ENCODE data around the gene SPEM3. TPM values are rescaled to one million over a fixed set of nuclear protein-coding genes. Genes with fewer than 3 reads are reported as not detected.
"Not testable (repeated sequence)": the region's sequence is repeated elsewhere in the genome, so short reads cannot be mapped to it uniquely, and the experiment has no call there.

The SPEM3 gene
- total RNA-seq, 1 experiment from 2014 or later, result not detected

DNA sequence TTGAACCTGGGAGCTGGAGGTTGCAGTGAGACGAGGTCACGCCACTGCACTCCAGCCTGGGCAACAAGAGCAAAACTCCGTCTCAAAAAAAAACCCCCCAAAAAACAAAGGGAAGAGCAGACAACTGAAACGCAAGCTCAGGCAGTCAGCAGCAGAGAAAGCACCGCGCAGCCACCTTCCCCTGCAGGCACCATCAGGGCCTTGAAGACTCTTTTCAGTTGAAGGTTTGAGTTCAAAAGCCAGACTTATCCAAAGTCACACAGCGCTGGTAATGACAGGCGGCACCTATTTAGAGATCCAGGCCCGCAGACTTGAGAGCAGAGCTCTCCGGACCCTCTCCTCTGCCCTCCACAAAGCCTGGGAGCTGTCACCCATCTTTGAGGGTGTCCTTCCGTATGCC lies 39.6 kb downstream of the SPEM3 start:
- DNase-seq (ENCODE audit: extremely low read depth, low read depth), result no peak

DNA sequence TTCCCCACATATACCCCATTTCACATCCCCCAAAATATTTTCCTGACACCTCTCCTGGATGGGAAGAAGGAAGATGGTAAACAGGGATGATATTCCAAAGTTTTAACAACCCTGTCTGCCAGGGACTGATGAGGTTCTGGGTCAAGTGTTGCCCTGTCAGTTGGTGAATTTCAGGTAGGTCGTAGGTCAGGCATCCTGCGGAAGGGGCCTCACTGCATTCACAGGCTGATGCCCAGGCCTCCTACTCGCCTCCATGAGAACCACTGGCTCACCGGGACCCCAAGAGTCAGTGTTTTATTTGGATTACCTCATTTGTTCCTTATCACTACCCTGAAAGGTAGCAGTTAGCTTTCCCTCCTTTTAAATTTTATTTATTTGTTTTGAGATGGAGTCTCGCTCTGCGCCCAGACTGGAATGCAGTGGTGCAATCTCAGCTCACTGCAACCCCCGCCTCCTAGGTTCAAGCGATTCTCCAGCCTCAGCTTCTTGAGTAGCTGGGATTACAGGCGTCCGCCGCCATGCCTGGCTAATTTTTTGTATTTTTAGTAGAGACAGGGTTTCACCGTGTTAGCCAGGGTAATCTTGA lies 40.2 kb downstream of the SPEM3 start:
- DNase-seq (ENCODE audit: extremely low read depth, low read depth), result no peak

DNA sequence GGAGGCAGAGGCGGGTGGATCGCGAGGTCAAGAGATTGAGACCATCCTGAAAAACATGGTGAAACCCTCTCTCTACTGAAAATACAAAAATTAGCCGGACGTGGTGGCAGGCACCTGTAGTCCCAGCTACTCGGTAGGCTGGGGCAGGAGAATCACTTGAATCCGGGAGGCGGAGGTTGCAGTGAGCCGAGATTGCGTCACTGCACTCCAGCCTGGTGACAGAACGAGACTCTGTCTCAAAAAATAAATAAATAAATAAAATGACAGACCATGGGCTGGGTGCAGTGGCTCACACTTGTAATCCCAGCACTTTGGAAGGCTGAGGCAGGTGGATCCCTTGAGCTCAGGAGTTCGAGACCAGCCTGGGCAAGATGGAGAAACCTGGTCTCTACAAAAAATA lies 41.2 kb downstream of the SPEM3 start:
- not testable (repeated sequence) for DNase-seq (ENCODE audit: extremely low read depth, low read depth)

DNA sequence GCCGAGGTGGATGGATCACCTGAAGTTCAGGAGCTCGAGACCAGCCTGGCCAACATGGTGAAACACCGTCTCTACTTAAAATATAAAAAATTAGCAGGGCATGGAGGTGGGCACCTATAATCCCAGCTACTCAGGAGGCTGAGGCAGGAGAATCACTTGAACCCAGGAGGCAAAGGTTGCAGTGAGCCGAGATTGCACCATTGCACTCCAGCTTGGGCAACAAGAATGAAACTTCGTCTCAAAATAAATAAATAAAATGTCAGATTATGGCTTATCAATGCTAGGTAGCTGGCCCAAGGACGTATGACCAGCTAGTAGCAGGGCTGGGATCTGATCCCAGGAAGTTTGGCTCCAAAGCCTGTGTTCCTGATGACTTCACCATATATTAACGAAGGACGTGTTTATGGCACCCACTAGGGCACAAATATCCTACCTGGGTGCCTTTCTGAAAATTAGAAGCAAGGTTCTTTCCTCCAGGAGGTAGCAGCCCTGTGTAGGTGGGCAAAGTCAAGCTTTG lies 41.9 kb downstream of the SPEM3 start:
- not testable (repeated sequence) for DNase-seq (ENCODE audit: extremely low read depth, low read depth)

DNA sequence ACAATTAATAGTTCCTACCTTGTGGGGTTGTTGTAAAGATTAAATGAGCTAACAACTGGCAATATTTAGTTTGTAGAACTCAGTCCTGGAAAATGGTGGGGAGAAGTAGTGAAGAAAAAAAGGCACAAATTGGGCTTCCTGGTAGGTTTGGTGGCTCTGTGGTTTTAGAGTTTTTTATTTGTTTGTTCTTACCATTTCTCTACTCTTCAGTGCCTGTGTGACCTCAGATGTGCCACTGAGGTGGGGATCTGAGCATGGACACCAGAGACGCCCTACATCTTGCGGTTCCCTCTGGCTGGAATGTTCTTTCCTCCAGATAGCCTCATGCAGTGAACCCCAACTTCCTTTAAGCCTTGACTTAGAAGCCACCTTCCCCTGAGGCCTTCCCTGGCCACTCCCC lies 43.1 kb downstream of the SPEM3 start:
- no peak for DNase-seq (ENCODE audit: extremely low read depth, low read depth)

DNA sequence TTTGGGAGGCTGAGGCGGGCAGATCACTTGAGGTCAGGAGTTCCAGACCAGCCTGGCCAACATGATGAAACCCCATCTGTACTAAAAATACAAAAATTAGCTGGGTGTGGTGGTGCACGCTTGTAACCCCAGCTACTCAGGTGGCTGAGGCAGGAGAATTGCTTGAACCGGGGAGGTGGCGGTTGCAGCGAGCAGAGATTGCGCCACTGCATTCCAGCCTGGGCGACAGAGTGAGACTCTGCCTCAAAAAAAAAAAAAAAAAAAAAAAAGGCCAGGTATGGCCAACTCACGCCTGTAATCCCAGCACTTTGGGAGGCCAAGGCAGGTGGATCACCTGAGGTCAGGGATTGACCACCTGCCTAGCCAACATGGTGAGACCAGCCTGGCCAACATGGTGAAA lies 46.1 kb downstream of the SPEM3 start:
- not testable (repeated sequence) for DNase-seq (ENCODE audit: extremely low read depth, low read depth)

DNA sequence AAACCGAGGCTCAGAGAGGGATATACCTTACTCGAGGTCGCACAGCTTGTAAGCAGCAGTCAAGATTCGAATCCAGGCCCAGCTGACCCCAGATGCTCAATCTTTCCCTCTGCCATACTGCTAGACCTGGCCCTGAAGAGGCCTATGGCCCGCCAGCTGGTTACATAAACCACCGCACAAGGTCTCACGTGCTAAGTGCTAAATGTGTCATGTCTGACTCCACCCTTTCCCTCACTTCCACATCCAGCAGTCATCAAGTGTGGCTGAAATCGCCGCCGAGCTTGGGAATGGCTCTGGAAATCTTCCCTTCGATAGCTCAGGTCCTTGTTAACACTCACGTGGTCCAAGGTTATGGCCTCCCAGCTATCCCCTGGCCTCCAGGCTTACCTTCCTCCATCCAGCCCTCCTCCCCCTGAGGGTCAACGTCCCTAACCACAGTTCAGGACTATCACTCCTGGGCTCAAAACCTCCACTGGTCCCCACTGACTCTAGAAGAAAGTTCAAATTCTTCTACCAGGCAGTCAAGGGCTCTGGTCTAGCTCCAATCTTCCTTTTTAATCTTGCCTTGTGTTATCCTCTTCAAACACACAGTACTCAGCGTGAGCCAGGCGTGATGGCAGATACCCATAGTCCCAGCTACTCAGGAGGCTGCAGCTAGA lies 47.2 kb downstream of the SPEM3 start:
- DNase-seq (ENCODE audit: extremely low read depth, low read depth), result no peak

DNA sequence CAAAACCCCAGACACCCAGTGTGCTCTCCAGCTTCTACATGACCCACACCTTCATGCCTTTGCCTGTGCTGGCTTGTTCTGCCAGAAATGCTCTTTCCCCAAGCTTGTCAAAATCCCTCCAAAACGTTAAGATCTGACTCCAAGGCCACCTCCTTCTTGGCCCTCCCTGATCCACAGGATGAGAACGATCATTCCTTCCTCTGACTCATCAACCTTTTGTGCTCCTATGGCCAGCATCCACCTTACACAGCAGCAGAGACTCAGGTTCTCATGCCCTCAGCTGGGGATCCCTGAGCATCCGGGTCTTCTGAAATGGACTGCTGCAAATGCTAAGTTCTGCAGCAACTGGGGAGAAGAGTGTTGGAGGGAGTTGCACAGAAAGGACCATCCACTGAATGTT lies 47.8 kb downstream of the SPEM3 start:
- DNase-seq (ENCODE audit: extremely low read depth, low read depth), result no peak

DNA sequence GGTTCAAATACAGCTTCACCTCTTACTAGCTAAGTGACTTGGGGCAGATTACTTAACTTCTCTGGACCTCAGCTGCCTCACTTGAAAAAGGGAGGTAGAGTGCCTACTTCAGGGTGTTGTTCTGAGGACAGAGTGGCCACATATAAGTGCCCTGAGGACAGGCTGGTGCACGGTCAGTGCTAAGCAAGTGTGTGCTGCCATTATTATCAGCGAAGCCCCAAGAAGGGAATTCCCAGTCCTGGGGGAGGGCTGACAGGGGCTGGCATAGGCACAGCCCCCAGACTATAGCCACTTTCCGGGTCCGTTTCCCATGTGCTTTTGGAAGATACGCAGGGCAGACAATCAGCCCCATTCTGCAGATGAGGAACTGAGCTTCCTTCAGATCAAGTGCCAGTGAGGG lies 48.3 kb downstream of the SPEM3 start:
- no peak for DNase-seq (ENCODE audit: extremely low read depth, low read depth)

DNA sequence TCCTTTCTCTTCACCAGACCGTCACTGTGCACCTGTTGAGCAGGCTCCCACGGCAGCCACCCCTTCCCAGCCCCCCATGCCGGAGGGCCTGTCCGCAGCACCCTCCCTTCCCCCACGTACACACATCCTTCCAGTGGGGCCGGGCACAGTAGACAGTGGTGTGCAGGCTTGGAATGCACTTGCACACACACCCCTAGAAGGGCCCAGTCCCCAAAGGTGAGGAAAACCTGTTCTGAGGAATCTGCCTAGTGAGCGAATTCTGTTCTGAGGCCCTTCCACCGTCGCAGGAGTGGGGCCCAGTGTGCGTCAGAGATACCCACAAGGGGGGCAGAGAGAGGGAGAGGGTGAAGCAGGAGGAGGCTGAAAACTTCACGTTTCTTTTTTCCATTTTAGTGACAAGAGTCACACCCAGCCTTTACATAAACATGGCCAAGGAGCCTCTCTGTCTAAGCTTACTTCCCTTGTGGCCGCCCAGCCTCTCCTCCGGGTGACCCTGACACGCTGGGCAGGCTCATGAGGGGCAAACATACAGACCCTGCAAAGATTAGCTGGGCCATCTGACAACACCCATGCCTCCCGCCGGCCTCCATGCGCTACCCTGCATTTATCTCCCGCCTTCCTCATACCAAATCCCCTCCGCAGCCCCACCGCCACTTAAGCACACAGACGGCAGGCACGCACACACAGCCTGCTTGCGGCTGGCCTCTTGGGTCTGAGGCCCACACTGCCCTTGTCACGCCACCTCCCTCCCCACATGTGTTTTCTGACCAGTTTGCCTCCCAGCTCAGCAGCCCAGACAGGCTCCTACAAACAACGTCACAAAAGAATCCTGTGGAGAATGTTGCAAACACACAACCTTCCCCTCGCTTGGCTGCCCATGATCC lies 49.0 kb downstream of the SPEM3 start:
- DNase-seq (ENCODE audit: extremely low read depth, low read depth), result no peak

DNA sequence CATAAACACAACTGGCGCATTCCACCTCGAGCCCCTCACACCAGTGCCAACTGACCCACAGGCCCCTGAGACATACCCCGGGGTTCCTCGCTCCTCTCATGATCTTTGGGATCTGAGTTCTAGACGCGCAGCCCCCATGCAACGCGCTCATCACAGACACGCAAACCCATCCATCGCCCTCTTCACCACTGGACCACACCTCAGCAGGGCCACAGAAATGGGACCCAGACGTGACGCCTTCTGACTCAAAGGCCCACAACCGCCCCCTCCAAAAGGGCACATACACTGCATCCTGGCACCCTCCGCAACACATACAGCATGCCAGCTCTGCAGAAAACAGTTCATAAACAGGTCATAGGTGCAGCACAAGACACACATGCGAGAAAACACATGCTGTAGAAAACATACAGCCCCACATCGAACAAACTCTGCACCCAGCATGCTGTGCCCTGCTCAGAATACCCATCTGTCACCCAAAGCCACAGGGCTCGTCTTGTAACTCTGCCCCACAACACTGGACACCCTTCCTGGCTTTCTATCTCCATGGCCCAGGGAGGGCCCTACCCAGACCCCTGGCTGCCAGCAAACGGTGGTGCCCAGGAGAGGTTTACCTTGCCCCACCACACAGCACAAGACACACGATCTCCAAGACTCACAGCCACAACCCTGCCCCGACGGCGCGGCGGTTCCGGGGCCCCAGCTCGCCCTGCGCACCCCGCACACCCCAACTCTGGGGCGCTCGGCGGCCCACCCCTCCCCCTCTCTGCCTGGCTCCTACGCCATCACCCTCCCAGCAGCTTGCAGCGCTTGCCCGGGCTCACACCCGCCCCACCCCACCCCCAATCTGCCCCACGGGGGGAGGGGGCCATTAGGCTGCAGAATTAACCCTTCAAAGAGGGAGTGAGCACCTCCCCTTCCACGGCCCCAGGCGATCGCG lies 49.9 kb downstream of the SPEM3 start:
- no peak for DNase-seq (ENCODE audit: extremely low read depth, low read depth)

DNA sequence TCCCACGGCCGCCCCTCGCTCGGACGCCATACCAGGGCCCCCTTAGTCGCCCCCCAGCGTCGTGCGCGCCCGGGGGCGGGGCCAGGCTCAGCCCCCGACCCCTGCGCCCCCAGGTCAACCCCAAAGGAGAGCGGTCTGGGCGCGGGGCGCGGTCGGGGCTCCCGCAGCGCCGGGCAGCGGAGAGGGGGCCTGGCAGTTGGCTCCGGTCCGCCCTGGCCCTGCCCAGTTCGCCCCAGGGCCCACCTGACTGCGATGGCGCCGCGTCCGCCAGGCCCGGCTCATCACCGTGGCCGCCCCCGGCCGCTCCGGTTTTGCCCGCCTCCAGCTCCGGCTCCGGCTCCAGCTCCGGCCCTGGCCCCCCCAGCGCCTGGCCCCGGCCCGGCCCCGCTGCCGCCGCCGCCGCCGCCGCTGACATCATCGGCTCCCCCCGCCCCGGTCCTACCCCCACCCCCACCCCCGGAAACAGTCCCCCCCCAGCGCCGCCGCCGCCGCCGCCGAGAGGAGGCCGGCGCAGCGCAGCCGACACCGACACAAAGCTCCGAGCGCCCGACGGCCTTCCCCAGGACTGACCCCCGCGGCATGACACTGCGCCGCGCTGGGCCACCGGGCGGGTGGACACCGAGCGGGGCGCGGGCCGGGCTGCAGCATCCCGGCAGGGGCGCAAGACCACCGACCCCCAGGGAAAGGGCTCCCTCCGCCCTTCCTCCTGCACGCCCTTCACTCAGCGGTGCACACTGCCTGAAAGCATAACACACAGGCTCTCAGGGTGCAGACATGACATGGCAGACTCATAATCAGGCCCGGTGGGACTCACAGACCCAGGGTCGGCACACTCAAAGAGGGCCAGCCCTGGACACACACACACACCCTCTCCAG lies 50.8 kb downstream of the SPEM3 start, which contains the start of gene ZBTB4:
ZBTB4 (minus strand) TSS at position 419 of the 876 bp plus-strand sequence. CDS start 12,830 bp downstream, outside the sequence.
- DNase-seq (ENCODE audit: extremely low read depth, low read depth), result no peak

DNA sequence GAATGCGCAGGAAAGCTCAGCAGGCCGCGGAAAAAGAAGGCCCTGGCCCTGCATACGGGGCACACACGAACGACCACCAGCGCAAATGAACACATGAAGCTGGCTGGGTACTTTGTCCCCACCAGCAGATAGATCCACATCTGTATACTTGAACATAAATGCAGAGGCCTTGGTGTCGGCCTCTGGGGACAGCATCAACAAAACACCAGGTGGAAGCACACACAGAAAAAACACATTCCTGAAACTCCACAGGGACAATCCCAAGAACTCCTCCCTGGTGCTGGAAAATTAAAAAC lies 51.4 kb downstream of the SPEM3 start:
- no peak for DNase-seq (ENCODE audit: extremely low read depth, low read depth)

DNA sequence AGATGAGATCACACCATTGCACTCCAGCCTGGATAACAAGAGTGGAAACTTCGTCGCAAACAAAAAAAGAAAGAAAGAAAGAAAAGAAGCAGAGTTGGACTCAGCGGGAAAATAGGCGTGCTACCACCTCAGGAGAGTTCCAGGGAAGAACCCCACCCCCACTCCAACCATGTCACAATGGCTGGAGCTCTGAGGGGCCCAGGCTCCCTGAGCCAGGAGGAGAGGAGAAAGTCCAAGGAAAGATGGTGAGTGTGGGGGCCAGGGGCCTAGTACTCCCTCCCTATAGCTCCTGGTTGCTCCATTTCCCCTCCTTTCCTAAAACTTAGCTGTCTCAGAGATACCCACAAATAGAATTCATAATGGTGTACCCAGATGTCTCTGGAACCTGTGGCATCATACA lies 52.6 kb downstream of the SPEM3 start, which contains the start of gene SLC35G6:
SLC35G6 (plus strand) TSS at position 172 of the 400 bp plus-strand sequence; CDS start at position 243, 71 bp downstream.
- DNase-seq (ENCODE audit: extremely low read depth, low read depth), result not testable (repeated sequence)

DNA sequence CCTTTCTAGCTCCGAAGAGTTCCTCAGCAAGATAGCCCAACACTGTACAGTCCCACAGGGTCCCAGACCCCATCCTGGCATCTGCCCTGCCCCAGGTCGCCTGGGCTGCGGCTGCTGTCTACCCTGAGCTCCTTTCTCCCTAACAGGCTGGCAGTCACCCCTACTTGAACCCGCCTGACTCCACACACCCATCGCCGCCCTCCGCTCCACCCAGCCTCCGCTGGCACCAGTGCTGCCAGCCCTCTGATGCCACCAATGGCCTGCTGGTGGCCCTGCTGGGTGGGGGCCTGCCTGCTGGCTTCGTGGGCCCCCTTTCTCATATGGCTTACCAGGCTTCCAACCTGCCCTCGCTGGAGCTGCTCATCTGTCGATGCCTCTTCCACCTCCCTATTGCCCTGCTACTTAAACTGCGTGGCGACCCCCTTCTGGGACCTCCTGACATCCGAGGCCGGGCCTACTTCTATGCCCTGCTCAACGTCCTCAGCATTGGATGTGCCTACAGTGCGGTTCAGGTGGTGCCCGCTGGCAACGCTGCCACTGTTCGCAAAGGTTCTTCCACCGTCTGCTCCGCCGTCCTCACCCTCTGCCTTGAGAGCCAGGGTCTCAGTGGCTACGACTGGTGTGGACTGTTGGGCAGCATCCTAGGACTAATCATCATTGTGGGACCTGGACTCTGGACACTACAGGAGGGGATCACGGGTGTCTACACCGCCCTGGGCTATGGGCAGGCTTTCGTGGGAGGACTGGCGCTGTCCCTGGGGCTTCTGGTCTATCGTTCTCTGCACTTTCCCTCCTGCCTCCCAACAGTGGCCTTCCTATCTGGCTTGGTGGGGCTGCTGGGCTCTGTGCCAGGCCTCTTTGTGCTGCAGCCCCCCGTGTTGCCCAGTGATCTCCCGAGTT lies 53.4 kb downstream of the SPEM3 start:
- DNase-seq (ENCODE audit: extremely low read depth, low read depth), result not testable (repeated sequence)
